ENCODE data around the gene SUN5.

SUN5 gene

DNA sequence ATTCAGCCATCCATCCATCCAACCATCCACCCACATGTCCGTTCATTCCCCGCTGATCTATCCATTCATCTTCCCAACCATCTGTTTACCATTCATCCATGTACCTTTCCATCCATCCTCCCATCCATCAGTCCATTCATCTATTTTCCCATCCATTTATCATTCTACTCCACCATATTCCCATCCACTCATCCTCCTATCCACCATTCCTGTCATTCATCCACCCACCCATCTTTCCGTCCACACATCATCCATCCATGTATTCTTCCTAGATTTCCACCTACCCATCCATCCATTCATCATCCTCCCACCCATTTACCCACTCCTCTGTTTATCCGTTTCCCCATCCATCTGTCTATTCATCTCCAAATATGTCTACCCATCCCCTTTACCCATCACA, 34.0 kb upstream of the SUN5 start:
- TF ChIP-seq, protein P1, sequence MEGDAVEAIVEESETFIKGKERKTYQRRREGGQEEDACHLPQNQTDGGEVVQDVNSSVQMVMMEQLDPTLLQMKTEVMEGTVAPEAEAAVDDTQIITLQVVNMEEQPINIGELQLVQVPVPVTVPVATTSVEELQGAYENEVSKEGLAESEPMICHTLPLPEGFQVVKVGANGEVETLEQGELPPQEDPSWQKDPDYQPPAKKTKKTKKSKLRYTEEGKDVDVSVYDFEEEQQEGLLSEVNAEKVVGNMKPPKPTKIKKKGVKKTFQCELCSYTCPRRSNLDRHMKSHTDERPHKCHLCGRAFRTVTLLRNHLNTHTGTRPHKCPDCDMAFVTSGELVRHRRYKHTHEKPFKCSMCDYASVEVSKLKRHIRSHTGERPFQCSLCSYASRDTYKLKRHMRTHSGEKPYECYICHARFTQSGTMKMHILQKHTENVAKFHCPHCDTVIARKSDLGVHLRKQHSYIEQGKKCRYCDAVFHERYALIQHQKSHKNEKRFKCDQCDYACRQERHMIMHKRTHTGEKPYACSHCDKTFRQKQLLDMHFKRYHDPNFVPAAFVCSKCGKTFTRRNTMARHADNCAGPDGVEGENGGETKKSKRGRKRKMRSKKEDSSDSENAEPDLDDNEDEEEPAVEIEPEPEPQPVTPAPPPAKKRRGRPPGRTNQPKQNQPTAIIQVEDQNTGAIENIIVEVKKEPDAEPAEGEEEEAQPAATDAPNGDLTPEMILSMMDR (IDR thresholded peaks at IDR 0.05), result no peak

- TF ChIP-seq, protein P1 (IDR thresholded peaks at IDR 0.05), result no peak
Observed at GRCh38 chr20:33037456-33037855, 33.2 kb upstream of the SUN5 start.

- TF ChIP-seq, protein P1 (IDR thresholded peaks at IDR 0.05), result no peak
Observed at GRCh38 chr20:33034901-33035492, 30.8 kb upstream of the SUN5 start.

- TF ChIP-seq, protein P1 (IDR thresholded peaks at IDR 0.05), result no peak
Observed at GRCh38 chr20:33034115-33034514, 29.9 kb upstream of the SUN5 start.

- TF ChIP-seq, protein P1 (IDR thresholded peaks at IDR 0.05), result no peak
Observed at GRCh38 chr20:33033381-33033780, 29.1 kb upstream of the SUN5 start.

GRCh38 chr20:33032555-33032954, 28.3 kb upstream of the SUN5 start:
- TF ChIP-seq, protein P1 (IDR thresholded peaks at IDR 0.05), result no peak

GRCh38 chr20:33031531-33031930, 27.3 kb upstream of the SUN5 start, which contains the start of gene BPIFB6:
Gene BPIFB6 (plus strand): TSS chr20:33031648. CDS start chr20:33031648, 0 bp downstream.
- TF ChIP-seq, protein P1 (IDR thresholded peaks at IDR 0.05), result no peak

DNA sequence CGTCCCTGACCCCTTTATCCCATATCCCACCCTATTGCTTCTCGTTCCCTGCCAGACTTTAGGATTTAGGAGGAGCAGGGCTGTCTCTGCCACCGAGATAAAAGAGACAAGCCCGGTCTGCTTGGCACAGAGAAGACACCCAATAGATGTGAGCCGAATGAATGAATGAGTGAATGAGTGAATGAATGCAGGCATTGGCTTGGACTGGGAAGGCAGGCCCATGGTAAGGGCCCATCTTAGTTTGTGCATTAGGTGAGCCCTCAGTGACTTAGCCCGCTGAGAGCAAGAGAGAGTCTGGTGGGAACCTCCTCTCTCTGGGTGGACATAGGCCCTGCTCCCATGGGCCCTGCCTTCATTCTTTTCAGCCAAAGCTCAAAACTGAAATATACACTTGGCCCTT, 26.3 kb upstream of the SUN5 start:
- TF ChIP-seq, protein P1 (IDR thresholded peaks at IDR 0.05), result no peak
